Duodenal mucosa (tissue), 2 donors: ENCODE data around the gene HOXB3.

Experiments
- H3K27ac ChIP-seq: one replicate; pipeline ENCODE4 v1.7.0; 2013; ENCODE audit warnings: low read depth, low read length
- H3K27me3 ChIP-seq, 2 donors: one replicate each; pipeline ENCODE4 v1.7.0; 2013; ENCODE audit warnings: low read length in 2 of 2, control low read depth in 1 of 2; ENCODE audit not compliant: insufficient read depth in 2 of 2, control insufficient read depth in 1 of 2
- H3K36me3 ChIP-seq, 2 donors: one replicate each; pipeline ENCODE4 v1.7.0; 2013; ENCODE audit warnings: low read length in 2 of 2, control low read depth in 1 of 2; ENCODE audit not compliant: insufficient read depth in 2 of 2, control insufficient read depth in 1 of 2
- H3K4me1 ChIP-seq, 2 donors: one replicate each; pipeline ENCODE4 v1.7.0; 2013; ENCODE audit warnings: low read length in 2 of 2, control low read depth in 1 of 2; ENCODE audit not compliant: insufficient read depth in 2 of 2, control insufficient read depth in 1 of 2
- H3K4me3 ChIP-seq, 2 donors: one replicate each; pipeline ENCODE4 v1.7.0; 2013; ENCODE audit warnings: low read length in 2 of 2, low read depth in 1 of 2
- H3K9ac ChIP-seq, 2 donors: one replicate each; pipeline ENCODE4 v1.7.0; 2013; ENCODE audit warnings: low read length in 2 of 2, low read depth in 1 of 2
- H3K9me3 ChIP-seq, 2 donors: one replicate each; pipeline ENCODE4 v1.7.0; 2013; ENCODE audit warnings: low read length in 2 of 2, control low read depth in 1 of 2; ENCODE audit not compliant: control insufficient read depth in 1 of 2

The HOXB3 gene

DNA sequence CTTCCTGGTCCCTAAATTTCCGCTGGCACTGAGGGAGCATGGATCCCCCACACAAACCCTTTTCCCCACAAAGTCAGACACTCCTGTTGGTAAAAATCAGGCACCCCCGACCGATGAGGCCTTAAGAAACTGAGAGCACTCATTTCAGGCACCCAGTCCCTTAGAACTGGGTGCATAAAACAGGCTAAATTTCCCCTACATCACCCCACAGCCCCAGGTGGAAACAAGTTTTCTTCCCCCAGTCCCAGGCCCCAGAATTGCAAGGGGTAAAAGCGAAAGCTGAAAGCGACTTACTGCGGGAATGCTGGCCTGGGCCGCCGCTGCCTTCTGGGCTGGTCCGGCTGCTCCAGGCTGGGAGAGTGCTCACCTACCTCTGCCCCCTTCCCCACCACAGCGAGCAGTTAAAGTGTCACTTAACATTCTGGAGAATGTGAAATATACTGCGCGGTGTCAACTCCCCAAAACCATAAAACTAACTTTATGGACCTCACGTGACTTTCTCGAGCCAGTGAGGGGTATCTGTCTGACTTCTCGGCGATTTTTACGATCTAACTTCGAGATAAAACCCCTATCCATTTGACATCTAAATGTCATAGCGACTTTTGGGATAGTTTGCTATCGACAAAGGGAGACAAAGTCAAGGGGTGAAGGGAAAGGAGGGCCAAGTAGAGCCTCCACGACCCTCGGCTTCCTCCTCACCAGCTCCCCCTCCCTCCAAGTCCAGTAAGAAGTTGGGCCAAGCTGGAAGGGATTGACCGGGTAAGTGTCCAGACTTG, at the start of gene HOXB3:
TSS of gene HOXB3 (minus strand) at position 411 of the 776 bp plus-strand sequence. CDS start 37,767 bp downstream, outside the sequence.
- Histone ChIP-seq H3K36me3 (no peaks in the 10 kb centered on the region), H3K9ac (peak within 1 kb of the TSS; percentile 32 to 39), H3K4me1 (peaks cover 8% of the 10 kb centered on the region in 2 donors), H3K9me3 (no peaks in the 10 kb centered on the region), H3K27me3 (peaks cover 83 to 92% of the 10 kb centered on the region in 2 donors), H3K4me3 (peak within 1 kb of the TSS; percentile 43 to 50), H3K27ac (peak within 1 kb of the TSS; percentile 65)

DNA sequence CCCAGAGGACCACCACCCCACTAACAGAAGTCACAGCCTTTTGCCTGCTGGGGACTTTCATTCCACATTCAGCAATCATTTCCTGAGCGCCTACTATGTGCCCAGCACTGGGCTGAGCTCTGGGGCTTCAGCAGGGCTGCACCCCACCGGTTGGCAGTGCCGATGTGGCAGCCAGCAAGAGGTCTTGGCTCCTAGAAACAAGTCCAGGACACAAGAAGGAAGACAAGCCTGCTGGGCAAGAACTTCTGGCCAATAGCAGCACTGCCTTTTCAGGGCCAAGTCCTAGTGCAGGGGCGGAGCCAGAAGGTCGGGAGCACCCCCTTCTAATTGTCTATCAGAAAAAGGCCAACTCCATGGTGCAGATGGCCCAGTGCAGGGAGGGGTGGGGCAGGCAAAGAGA, 49.1 kb upstream of the HOXB3 start:
- Histone ChIP-seq H3K9ac (no peak overlapping the region), H3K4me3 (no peak overlapping the region), H3K27me3 (peaks cover 89 to 99% of the 10 kb centered on the region in 2 donors), H3K4me1 (no peaks in the 10 kb centered on the region), H3K36me3 (no peaks in the 10 kb centered on the region), H3K9me3 (no peaks in the 10 kb centered on the region), H3K27ac (no peak overlapping the region)

GRCh38 chr17:48637323-48638260, 47.6 kb upstream of the HOXB3 start:
- Histone ChIP-seq H3K36me3 (no peaks in the 10 kb centered on the region), H3K27me3 (peaks cover 88 to 95% of the 10 kb centered on the region in 2 donors), H3K9me3 (no peaks in the 10 kb centered on the region), H3K9ac (no peak overlapping the region), H3K4me1 (no peaks in the 10 kb centered on the region), H3K4me3 (no peak overlapping the region), H3K27ac (no peak overlapping the region)

- H3K9ac ChIP-seq: no peak overlapping the region
- no peaks in the 10 kb centered on the region for H3K36me3 ChIP-seq
- H3K4me3 ChIP-seq: no peak overlapping the region
- H3K4me1 ChIP-seq: no peaks in the 10 kb centered on the region
- no peak overlapping the region for H3K27ac ChIP-seq
- no peaks in the 10 kb centered on the region for H3K9me3 ChIP-seq
- H3K27me3 ChIP-seq: peaks cover 88 to 95% of the 10 kb centered on the region in 2 donors
Observed at GRCh38 chr17:48636177-48637018, 46.4 kb upstream of the HOXB3 start.

DNA sequence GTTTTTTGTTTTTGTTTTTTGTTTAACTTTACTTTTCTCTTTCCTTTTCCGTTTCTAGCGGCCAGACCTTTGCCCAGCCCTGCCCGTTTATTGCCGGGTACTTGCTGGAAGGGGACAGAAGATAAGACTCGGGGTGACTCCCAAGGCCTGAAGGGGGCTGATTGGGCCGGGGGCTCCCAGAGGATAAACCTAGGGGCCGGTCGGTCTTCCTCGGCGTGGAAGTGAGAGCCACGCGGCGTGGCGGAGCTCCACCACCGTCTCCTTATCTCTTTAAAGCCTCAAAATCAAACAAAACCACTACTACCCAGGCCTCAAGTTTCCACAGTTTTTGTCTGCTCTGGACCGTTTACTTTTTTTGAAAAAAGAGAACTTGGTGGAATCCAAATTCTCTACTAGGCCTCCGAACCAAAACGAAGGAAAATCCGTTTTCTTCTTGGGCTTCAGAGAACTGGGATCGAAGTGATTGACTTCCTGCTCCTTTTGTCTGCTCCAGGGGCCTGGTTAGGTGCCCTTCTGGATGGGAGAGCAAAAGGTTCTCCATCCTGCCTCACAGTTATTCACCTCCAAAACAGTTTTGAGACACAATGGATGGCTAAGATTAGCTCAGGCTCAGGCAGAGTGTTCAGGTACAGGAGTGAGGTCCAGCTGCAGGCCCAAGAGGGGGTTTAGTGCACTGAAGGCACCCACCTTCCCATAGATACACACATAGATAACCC, 44.6 kb upstream of the HOXB3 start:
- Histone ChIP-seq H3K27me3 (peaks cover 89 to 95% of the 10 kb centered on the region in 2 donors), H3K4me3 (no peak overlapping the region), H3K9ac (no peak overlapping the region)

DNA sequence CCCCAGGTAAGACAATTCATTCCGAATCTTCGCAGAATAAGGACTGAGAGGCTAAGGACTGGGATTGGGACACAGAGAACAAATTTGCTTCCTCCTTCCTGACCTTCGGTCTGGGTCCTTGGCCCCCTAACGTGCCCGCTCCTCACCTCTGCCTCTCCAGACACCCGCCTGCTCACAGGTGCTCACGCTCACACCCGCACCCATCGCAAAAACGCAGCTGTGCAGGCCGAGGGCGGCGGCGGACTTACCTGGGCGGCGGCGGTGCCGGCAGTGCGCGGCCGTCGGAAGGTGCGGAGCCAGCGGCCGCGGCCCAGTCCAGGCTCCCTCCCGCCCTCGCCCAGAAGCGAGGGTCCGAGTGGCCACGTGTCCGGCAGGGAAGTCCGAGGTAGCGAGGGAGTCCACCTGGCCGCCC, 43.2 kb upstream of the HOXB3 start:
- Histone ChIP-seq H3K9me3 (no peaks in the 10 kb centered on the region), H3K4me3 (no peak overlapping the region), H3K36me3 (no peaks in the 10 kb centered on the region), H3K4me1 (no peaks in the 10 kb centered on the region), H3K9ac (no peak overlapping the region), H3K27ac (no peak overlapping the region), H3K27me3 (peaks cover 89 to 95% of the 10 kb centered on the region in 2 donors)

More for the DNA sequence above, 44.6 kb upstream of the HOXB3 start:
- H3K36me3 ChIP-seq: no peaks in the 10 kb centered on the region
- no peak overlapping the region for H3K27ac ChIP-seq
- no peaks in the 10 kb centered on the region for H3K4me1 ChIP-seq
- H3K9me3 ChIP-seq: no peaks in the 10 kb centered on the region

GRCh38 chr17:48632579-48633265, 42.7 kb upstream of the HOXB3 start:
- Histone ChIP-seq H3K36me3 (no peaks in the 10 kb centered on the region), H3K4me1 (no peaks in the 10 kb centered on the region), H3K27ac (no peak overlapping the region), H3K9me3 (no peaks in the 10 kb centered on the region), H3K27me3 (peaks cover 89 to 96% of the 10 kb centered on the region in 2 donors), H3K9ac (no peak overlapping the region), H3K4me3 (no peak overlapping the region)

- Histone ChIP-seq H3K4me3 (no peak overlapping the region), H3K27me3 (peaks cover 89 to 96% of the 10 kb centered on the region in 2 donors)
Observed at GRCh38 chr17:48631693-48632578, 41.9 kb upstream of the HOXB3 start.

More at GRCh38 chr17:48631693-48632578, 41.9 kb upstream of the HOXB3 start:
- no peaks in the 10 kb centered on the region for H3K36me3 ChIP-seq
- H3K9ac ChIP-seq: no peak overlapping the region
- peaks cover under 1 to 3% of the 10 kb centered on the region in 2 donors for H3K4me1 ChIP-seq
- no peak overlapping the region for H3K27ac ChIP-seq
- no peaks in the 10 kb centered on the region for H3K9me3 ChIP-seq
